GM10847 (cell line): ENCODE results near the gene HOXB9.

Experiments used
- POLR2A ChIP-seq: IDR thresholded peaks from 2 replicates; pipeline ENCODE4 v1.6.1; 2011; ENCODE audit not compliant: insufficient read length; ENCODE audit errors: extremely low read depth

Gene HOXB9

DNA sequence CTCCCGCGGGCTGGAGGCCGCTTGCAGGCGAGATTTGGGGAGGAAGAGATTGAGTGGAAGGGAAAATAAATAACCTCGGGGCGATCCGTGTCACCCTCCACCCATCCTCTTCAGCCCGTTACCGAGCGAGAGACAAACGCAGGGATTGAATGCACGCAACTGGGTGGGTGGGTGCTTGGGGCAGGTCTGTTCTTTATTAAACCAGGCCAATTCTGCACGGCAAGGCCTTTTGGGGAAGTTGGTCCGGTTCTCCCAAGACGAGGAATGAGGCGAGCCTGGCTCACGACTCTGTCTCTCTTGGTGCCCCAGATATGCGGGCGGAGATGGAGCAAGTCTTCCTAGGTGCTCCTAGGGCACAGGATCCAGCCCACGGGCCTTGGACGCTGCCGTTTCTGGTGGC, 14.9 kb downstream of the HOXB9 start:
- TF ChIP-seq POLR2A, result no peak

DNA sequence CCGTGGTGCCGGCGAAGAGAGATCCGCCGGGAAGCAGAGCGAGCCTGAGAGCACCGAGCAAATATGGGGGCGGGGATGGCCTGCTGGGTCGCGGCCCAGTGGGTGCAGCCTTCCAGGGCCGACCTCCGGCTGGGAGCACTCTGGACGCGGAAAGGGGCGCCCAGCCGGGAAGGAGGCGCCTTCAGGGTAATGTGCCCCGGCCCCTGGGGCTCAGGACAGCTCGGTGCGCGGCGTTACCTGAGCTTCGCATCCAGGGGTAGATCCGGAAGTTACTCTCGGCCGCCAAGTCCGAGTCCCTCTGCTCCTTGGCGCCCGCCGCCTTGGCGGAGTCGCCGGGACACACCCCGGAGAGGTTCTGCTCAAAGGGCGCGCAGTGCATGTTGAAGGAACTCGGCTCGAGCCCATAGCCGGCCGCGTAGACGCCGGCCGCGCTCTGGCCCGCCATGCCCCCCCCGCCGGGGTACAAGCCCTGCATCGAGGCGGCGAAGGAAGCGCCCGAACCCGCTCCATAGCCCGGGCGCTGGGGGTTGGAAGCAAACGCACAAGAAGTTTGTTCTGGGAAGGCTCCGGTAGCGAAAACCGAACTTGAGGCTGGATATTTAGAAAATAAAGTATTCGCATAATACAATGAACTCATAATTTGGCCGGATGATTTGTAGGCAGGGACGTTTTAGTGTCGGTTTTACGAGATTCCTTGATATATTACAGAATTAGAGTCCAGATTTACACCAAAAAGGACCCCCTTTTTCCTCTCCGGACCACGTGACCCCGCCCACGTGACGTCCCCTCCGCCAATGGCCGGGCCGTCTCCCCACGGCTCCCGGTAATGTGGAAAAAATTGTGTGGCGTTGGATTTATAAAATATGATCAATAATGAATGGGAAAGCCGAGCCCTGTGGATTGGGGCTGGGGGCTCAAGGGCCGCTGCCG, 15.6 kb downstream of the HOXB9 start, which contains the start of gene HOXB7:
HOXB7 (minus strand) TSS at position 736 of the 930 bp plus-strand sequence; CDS start at position 637, 99 bp downstream.
- TF ChIP-seq POLR2A, result peak; percentile 31

DNA sequence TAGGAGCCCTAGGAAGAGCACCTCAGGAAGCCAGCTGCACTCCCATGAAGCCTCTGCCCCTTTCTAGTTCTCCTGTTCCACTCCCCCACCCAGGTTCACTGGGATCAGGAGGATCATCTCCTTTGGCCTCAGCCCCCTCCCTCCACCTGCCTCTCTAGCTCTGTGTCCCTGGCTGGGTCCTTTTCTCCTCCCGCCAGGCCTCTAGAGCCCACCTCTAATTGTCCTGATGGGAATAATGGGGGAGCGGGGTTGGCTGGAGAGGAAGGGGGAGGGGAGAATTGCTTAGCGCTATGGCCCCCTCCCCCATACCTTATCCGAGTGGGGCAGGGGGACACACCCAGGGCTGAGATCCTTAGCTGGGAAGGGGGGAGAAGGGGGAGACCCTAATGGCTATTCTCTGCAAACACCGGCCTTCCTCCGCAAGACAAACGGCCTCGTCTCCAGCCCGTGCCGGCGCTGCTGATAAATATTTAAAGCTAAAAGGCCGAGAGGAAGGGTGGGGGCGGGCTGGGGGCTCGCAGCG, 16.3 kb downstream of the HOXB9 start:
- no peak for TF ChIP-seq POLR2A

DNA sequence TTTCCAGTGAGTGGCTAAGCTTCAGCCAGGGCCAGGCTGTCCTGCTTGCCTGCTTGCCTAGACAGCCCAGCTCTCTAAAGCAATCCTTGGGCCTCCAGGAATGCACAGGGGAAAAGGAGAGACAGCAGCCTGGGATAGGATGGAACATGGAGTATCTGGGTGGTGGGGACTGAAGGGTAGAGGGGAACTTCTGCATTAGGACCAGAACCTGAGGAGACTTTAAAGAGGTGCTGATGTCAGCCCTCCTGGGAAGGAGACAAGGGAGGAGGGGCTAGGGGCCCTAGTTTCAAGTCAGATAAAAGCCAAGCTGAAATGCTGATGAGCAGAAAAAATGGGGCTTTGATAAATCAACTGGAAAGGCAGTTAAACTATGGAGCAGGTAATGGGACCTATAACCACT, 17.1 kb downstream of the HOXB9 start:
- TF ChIP-seq POLR2A, result no peak

DNA sequence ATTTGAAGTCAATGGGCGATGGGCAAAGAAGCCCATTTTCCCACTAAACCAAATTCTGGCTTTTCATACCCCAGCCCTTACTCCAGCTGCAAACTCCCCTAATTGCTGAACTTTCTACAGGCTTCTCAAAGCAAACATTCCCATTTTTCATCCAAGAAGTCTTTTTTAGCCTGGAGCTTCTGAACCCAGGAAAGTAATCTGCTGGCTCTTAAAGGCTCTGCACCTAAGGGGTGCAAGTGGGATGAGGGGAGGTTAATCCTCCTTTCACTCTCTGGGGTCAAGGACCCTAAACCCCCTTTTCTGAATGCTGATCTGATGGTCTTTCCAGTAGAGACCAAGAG, 17.7 kb downstream of the HOXB9 start:
- no peak for TF ChIP-seq POLR2A

DNA sequence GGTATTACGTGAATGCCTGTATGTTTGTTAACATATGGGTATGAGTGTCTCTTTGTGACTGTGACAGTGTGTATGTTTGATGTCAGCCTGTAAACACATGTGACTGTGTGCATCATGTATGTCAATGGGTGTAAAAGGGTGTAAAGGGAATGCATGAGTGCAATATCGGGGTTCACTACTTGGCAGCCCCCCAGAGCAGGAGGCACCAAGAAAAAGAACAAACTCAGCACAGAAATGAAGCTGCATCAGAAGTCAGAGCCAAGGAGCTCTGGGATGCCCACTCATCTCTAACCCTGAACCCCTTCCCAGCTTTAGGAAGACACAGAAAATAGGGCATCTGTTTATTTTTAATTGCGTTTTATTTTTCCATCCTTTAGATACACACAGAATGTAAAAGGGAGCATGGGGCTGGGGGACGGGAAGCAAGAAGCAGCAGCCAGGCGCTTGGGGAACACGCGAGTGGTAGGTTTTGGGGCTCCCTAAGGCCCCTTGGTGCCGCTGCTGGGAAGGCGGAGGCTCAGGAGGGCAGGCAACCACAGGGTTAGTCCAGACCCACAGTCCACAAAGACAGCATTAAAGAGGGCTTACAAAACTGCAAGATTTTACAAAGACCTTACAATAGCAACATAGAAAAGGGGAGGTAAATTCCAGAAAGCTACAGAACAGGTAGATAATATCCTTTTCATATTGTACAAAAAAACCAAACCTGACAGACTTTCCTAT, 19.1 kb downstream of the HOXB9 start:
- TF ChIP-seq POLR2A, result no peak

DNA sequence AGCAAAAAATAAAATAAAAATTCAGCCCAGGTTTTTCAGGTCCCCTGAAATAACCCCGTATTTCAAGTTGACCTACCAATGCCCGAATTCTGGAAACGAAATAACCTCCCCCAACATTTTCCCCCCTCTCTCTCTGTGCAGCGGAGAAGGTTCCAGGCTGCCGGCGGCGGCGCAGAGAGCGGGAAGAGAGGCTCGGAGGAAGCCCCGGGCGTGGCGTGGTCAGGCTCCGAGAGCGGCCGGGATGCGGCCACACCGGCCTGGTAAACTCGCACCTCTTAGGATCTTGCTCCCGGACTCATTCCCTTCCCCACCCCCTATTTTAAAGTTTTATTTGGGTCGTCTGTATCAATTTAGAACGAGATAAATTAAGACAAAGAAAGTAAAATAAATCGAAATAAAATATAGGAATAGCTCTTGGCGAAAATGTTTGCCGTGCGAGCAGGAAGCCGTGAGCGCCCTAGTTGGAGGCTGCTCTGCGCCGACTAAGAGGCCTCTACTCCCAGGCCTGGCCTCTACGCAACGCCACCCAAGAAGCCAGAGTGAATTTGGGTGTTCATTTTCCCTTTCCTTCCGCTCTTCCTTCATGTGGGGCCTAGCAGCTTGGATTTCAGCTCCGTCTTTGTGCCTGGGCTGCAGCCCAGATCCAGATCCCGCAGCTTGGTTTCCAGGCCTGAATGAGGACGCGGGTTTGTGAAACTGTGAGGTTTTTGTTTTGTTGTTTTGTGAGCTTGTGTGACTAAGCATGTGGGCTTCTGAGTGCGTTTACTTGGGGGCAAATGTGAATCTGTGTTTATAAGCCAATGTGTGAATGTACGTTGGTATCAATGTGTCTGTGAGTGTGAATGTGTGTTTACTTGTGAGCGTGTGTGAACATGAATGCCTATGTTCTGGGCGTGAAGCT, 19.9 kb downstream of the HOXB9 start:
- TF ChIP-seq POLR2A, result no peak

DNA sequence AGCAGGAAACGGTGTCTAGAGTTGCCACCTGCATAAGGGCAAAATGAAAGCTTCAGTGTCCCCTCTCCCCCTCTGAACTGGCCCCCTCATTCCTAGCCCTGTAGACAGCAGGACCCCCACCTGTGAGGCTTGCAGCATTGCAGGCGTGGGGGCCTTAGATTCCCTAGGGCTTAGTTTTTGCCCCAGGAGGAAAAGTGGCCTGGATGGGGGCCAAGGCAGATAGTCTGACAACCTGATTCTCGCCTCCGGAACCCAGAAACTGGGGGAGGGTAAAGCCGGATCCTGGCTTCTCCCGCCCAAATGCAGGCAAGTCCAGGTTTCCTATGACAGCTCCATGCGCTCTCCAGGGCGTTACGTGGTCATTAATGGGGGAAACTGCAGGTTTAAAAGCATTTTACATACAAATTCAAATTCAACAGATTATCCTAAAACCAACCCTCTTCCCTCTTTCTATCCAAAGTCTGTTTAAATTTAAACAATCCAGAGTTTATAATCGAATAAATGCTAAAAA, 20.7 kb downstream of the HOXB9 start:
- TF ChIP-seq POLR2A, result no peak

DNA sequence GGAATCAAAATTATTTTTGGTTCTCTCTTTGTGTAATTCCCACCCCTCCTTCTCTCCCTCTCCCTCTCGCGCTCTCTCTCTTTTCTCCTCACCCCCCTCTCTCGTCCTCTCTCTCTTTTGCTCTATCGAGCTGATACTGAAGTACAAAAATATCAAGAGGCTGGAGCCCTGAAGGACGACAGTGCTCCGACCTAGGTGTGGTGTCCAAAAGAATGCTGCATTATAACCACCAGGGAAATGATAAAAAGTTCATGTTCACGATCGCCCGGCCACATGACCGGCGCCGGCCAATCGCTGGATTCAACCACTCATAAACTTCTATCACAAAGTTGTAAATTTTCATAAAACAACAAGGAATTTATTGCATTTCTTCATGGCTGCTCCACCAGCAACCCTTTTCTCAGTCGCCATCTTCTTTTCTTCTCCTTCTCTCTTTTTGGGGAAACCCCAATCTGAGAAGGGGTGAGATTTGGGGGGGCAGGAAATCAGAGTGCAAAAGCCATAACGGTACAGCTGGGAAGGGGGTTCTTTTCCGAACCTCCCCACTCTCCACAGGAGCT, 21.3 kb downstream of the HOXB9 start, which contains the start of gene HOXB6:
HOXB6 (minus strand) TSS at position 217 of the 560 bp plus-strand sequence. CDS start 6,836 bp downstream, outside the sequence.
- no peak for TF ChIP-seq POLR2A

DNA sequence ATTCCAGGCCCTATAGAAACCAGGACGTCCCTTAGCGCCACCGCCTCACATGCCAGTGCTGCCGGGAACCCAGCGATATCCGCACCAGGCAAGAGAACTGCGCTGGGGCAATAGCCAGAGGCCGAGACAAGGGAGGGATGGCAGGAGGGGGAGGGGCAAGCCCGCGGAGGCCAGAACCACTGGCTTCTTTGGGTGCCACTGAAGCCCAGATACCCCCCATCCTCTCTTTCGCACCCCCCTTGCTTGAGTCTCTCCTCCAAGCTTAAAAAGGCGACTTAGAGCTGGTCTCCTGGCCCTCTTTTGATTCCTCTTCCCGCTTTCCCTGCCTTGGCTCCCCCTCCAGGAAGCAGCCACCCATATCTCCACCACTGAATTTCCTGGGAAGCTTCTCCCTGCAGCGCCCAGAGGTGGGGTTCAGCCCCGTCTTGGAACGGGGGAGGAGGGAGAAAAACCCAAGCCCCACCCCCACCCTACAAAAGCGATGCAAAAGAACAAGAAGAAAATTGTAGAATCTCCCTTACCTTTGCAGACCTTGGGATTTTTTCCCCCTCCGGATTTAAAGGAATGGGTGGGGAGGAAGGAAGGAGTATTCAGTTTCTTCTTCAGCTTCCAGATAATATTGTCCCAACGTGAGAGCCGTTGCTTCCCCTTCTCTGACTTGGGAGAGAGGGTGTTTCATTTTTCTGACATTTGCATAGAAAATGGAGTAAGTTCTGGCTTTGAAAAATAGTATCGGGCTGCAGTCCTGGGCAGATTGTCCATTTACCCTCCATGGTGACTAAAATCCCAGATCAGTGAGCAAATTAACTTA, 22.0 kb downstream of the HOXB9 start:
- TF ChIP-seq POLR2A, result no peak

DNA sequence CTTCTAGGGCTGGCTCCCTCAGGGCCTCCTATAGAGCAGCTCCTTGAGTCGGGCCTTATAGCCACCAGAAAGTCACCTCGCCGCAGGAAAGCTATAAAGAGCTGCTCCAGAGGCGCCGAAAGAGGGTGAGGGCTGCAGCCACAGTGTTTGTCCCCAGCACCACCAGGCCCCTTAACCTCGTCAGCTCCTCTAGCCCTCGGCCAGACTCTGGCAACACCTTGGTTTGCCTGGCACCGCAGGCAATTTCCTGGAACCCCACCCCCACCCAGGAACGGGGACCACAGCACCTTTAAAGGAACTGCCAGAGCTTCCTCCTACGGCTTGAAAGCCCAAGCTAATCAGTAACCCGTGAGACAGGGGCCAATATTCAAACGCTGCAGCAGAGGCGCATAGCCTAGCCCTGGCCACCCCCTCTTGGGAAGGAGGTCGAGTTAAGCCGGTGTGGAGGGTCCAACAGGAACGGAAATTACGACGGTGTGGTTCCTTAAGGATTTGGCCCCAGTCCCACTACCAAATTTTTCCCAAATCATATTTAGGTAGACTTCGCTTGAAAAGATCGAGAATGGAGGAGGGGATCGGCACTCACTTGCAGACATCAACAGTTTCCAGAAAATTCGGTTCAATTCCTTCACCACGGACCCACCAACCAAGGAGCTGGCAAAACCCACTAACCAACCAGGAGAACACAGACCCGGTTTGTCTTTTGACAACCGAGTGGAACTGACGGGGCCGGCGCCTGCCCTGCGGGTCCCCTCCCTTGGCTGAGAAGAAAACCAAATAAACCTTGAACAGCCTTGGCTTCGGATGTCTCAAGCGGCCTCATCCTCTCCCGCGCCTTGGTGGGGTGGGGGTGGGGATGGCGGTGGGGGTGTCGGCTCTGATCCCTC, 24.4 kb downstream of the HOXB9 start:
- TF ChIP-seq POLR2A, result no peak

DNA sequence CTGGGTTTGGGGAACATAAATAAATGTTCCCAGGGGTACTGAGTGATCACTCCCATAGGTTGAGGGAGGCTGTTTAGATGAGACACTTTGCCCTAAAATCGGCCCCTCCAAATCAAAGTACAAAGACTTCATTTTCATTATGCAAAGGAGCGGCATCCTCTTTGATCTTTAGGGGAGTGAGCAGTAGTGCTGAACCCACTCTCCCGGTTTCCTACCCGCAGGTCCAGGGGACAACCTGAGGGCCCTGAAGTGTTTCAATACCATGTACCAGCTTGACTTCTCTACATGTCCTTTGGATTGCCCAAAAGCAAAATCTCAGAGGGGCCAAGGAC, 25.0 kb downstream of the HOXB9 start:
- TF ChIP-seq POLR2A, result no peak
